HepG2 (cell line): ENCODE results near the gene LHFPL6. TPM values are rescaled to one million over a fixed set of nuclear protein-coding genes. Genes with fewer than 3 reads are reported as not detected.
A peak's percentile ranks its signal among the peaks of the same experiment; 100 is the strongest.

ENCODE experiments used
- ATAC-seq: fragments of 200-7000 bp; cut with Tn5 transposase; 3 replicates; pipeline ENCODE4 v1.9.1; 2020; ENCODE audit warnings: mild to moderate bottlenecking, moderate library complexity
- BruUV-seq: library from RNA; stranded (reverse); fragments of 400-500 nt; replicated peaks from 2 replicates; lab custom pipeline; 2021; lab: Mats Ljungman, UMichigan
- CTCF ChIA-PET: fragments of 300-600 bp; formaldehyde crosslinking; extraction: SDS; loops from one replicate; lab custom pipeline; 2021; ENCODE audit warnings: low total read pairs, inconsistent platforms, low intra/inter-chr PET ratio; lab: Yijun Ruan, JAX
- POLR2A ChIA-PET: fragments of 350-600 bp; sonication (Branson Sonifier 250); formaldehyde crosslinking; loops from one replicate; lab custom pipeline; 2020; ENCODE audit warnings: antibody characterized with exemption, inconsistent platforms; lab: Yijun Ruan, JAX
- DNase-seq: peaks from one replicate; pipeline ENCODE4 v3.0.0-alpha.2; 2015; ENCODE audit warnings: low spot score
- FAIRE-seq: peaks from 3 replicates; lab custom pipeline; 2011; peaks lifted over from hg19 to GRCh38; lab: Jason Lieb, UNC
- H2AFZ ChIP-seq: one replicate; pipeline ENCODE4 v1.6.1; 2011; ENCODE audit warnings: low read length, inconsistent platforms
- H3K27ac ChIP-seq: fragments of 300-600 bp; 3 replicates; pipeline ENCODE4 v1.8.0; 2011; ENCODE audit warnings: mixed run types, mild to moderate bottlenecking, mixed read lengths, low read length, inconsistent platforms; ENCODE audit not compliant: insufficient read depth; ENCODE audit errors: extremely low read length
- H3K27me3 ChIP-seq, 2 experiments: fragments of 200-600 bp in 1 of 2; 2 replicates in 1 of 2; 3 replicates in 1 of 2; pipeline versions ENCODE4 v1.6.0 to v1.8.0; 2011; ENCODE audit warnings: low read length in 2 of 2, mild to moderate bottlenecking in 2 of 2, moderate library complexity in 2 of 2, inconsistent platforms in 1 of 2; ENCODE audit not compliant: insufficient read depth in 2 of 2, control insufficient read depth in 1 of 2
- H3K36me3 ChIP-seq, 2 experiments: fragments of 200-600 bp in 1 of 2; replicated peaks in 1 of 2; 2 replicates in 1 of 2; 3 replicates in 1 of 2; pipeline versions ENCODE4 v1.5.1 to v1.8.0; 2011; ENCODE audit warnings: low read length in 2 of 2, inconsistent platforms in 1 of 2; ENCODE audit not compliant: insufficient read depth in 2 of 2, control insufficient read depth in 1 of 2
- H3K4me1 ChIP-seq: 2 replicates; pipeline ENCODE4 v1.5.1; 2012; ENCODE audit warnings: low read length, inconsistent platforms; ENCODE audit not compliant: insufficient read depth
- H3K4me2 ChIP-seq: 2 replicates; pipeline ENCODE4 v1.6.0; 2011; ENCODE audit warnings: low read depth, low read length, inconsistent platforms
- H3K4me3 ChIP-seq, 3 experiments: fragments of 200-600 bp in 1 of 3; sonication (generic), shearing (Covaris generic) in 1 of 3; replicated peaks in 1 of 3; 2 replicates each; pipeline ENCODE4 v1.5.1; 2011 to 2016; ENCODE audit warnings: low read length in 3 of 3, inconsistent platforms in 2 of 3, low read depth in 2 of 3, mild to moderate bottlenecking in 2 of 3, control low read depth in 1 of 3, mixed read lengths in 1 of 3; ENCODE audit not compliant: insufficient read depth in 1 of 3
- H3K79me2 ChIP-seq: one replicate; pipeline ENCODE4 v1.6.1; 2011; ENCODE audit warnings: low read length, inconsistent platforms; ENCODE audit not compliant: insufficient read depth
- H3K9ac ChIP-seq: 2 replicates; pipeline ENCODE4 v1.6.0; 2011; ENCODE audit warnings: mild to moderate bottlenecking, low read depth, low read length, inconsistent platforms; ENCODE audit not compliant: insufficient read depth
- H3K9me3 ChIP-seq: 2 replicates; pipeline ENCODE4 v1.5.1; 2012; ENCODE audit warnings: mild to moderate bottlenecking, low read length
- H4K20me1 ChIP-seq: 2 replicates; pipeline ENCODE4 v1.6.0; 2011; ENCODE audit warnings: inconsistent platforms, mild to moderate bottlenecking, low read length, moderate library complexity; ENCODE audit not compliant: insufficient read depth
- CENPT ChIP-seq: sonication (generic); formaldehyde crosslinking; IDR thresholded peaks from 2 replicates; pipeline ENCODE4 v1.8.0; 2022; ENCODE audit warnings: low read depth, mild to moderate bottlenecking, moderate library complexity, missing genetic modification reagents
- HNF4G ChIP-seq, 2 experiments: sonication (generic) in 1 of 2; formaldehyde crosslinking in 1 of 2; IDR thresholded peaks; 2 replicates each; pipeline versions ENCODE4 v1.4.0 to v1.6.1; 2011 to 2020; ENCODE audit warnings: borderline replicate concordance in 2 of 2, low read depth in 2 of 2, mild to moderate bottlenecking in 2 of 2, low read length in 1 of 2, missing genetic modification reagents in 1 of 2, moderate library complexity in 1 of 2
- HOXA7 ChIP-seq: sonication (generic); formaldehyde crosslinking; IDR thresholded peaks from 2 replicates; pipeline ENCODE4 v1.8.1; 2022; ENCODE audit warnings: mild to moderate bottlenecking, missing genetic modification reagents, moderate library complexity
- PCBP2 ChIP-seq: fragments of 200-400 bp; formaldehyde crosslinking; optimal IDR thresholded peaks from 2 replicates; pipeline ENCODE3; 2018; ENCODE audit warnings: low read length, low read depth; ENCODE audit not compliant: poor library complexity, severe bottlenecking
- POGZ ChIP-seq: sonication (generic); formaldehyde crosslinking; IDR thresholded peaks from 2 replicates; pipeline ENCODE4 v1.4.0; 2020; ENCODE audit warnings: mild to moderate bottlenecking, missing genetic modification reagents
- SP5 ChIP-seq: IDR thresholded peaks from 2 replicates; pipeline ENCODE4 v1.6.1; 2016; ENCODE audit warnings: low read depth, borderline replicate concordance
- TGIF2 ChIP-seq: IDR thresholded peaks from 2 replicates; pipeline ENCODE4 v1.6.1; 2016; ENCODE audit warnings: control low read depth, missing compliant biosample characterization
- ZNF468 ChIP-seq: sonication (generic); formaldehyde crosslinking; IDR thresholded peaks from 2 replicates; pipeline ENCODE4 v1.8.0; 2022; ENCODE audit warnings: mild to moderate bottlenecking, moderate library complexity, missing genetic modification reagents
- ZNF547 ChIP-seq: sonication (generic); formaldehyde crosslinking; IDR thresholded peaks from 2 replicates; pipeline ENCODE4 v1.5.1; 2020; ENCODE audit warnings: mild to moderate bottlenecking, missing genetic modification reagents
- ZNF558 ChIP-seq: sonication (generic); formaldehyde crosslinking; IDR thresholded peaks from 2 replicates; pipeline ENCODE4 v1.9.0; 2022; ENCODE audit warnings: mild to moderate bottlenecking, missing genetic modification reagents, borderline replicate concordance
- WGBS: methylation state at CpG from one replicate; pipeline ENCODE4 v1.1.6; 2017; ENCODE audit warnings: low lambda C conversion rate; 5-methylcytosine and 5-hydroxymethylcytosine counted together
- in situ Hi-C: cut with HindIII; loops from 2 replicates; pipeline ENCODE4 v1.10.0; 2017; ENCODE audit warnings: low pct_unique_long_range_greater_than_20kb; ENCODE audit not compliant: extremely low pct_ligation_motif_present
- intact Hi-C: fragments of 100-400 bp; cut with micrococcal nuclease; formaldehyde crosslinking; loops from one replicate; pipeline ENCODE4 v1.10.0; 2022; ENCODE audit not compliant: unreplicated experiment
- polyA plus RNA-seq, 8 experiments: library from polyadenylated mRNA; depleted of rRNA in 3 of 8; stranded (reverse) in 7 of 8; unstranded in 1 of 8; fragments of >200 nt; fragmentation: Illumina TruSeq in 4 of 8; extraction: Trizol in 4 of 8; gene quantifications; 2 replicates each; pipeline versions ENCODE4 v1.2.1 to v1.2.3, GENCODE V29; 2011 to 2016; ENCODE audit warnings: low read depth in 4 of 8, missing spikeins in 1 of 8, mixed read lengths in 1 of 8; ENCODE audit not compliant: insufficient read depth in 1 of 8
- total RNA-seq, 5 experiments: library from RNA; depleted of rRNA; stranded (reverse); fragments of >200 nt; fragmentation: Illumina TruSeq; extraction: Trizol; gene quantifications; 2 replicates each; pipeline ENCODE4 v1.2.3, GENCODE V29; 2016; ENCODE audit warnings: low read depth in 1 of 5
- TF ChIP-seq, protein P1 (sequence below): fragments of 450-650 bp; IDR thresholded peaks from 2 replicates; pipeline ENCODE4 v1.6.1; 2017
- TF ChIP-seq, protein P2 (sequence below): sonication (generic); formaldehyde crosslinking; IDR thresholded peaks from 2 replicates; pipeline ENCODE4 v1.8.0; 2022; ENCODE audit warnings: mild to moderate bottlenecking, missing genetic modification reagents
- TF ChIP-seq, protein P3 (sequence below): sonication (generic); formaldehyde crosslinking; IDR thresholded peaks from 2 replicates; pipeline ENCODE4 v1.8.0; 2023; ENCODE audit warnings: mild to moderate bottlenecking, missing genetic modification reagents
- TF ChIP-seq, protein P4 (sequence below): sonication (generic); formaldehyde crosslinking; IDR thresholded peaks from 2 replicates; pipeline ENCODE4 v1.4.0; 2020; ENCODE audit warnings: mild to moderate bottlenecking, missing genetic modification reagents

Gene LHFPL6
- total and polyA plus RNA-seq, 2 of the 13 experiments (the other 11 are each of a cell fraction or from before 2014, with no cell fraction given): not detected

DNA sequence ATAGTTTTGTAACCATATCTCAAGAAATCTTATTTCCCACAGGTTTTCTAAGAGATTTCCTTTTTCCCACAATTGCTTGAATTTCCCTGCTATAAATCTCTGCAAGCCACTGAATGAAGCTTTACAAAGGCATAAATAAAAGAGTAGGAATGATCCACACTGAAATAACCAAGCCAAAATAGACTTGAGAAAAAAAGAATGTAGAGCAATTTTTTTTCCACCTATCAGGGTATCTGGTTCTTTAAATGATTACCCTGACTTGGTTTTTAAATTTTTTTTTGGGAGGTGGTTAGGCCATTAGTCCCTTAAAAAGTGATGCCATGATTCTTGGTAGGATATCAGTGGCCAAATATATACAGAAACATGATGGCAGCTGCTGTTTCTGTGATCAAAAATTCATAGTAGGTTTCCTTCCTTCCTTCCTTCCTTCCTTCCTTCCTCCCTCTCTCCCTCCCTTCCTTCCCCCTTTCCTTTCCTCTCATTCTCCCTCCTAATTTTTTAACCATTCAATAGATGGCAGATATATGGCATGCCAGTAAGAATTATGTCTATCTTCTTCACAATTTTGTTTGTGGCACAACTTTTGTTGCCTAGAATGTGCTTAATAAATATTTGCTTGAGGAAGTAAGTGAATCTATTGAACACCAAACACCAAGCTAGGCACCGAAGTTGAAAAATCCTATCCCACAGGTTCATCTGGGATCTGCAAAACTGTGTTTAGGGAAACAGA, 233.7 kb downstream of the LHFPL6 start:
- Histone ChIP-seq H3K27me3 (no peaks in the 10 kb centered on the region), H3K79me2 (no peaks in the 10 kb centered on the region), H3K4me2 (no peak overlapping the region), H3K9me3 (no peaks in the 10 kb centered on the region), H3K9ac (no peak overlapping the region), H3K36me3 (no peaks in the 10 kb centered on the region), H3K27ac (no peak overlapping the region), H3K4me1 (no peaks in the 10 kb centered on the region), H4K20me1 (no peaks in the 10 kb centered on the region), H2AFZ (no peak overlapping the region), H3K4me3 (no peak overlapping the region)
- no peak for FAIRE-seq
- no peak for ATAC-seq
- in situ Hi-C loops: no loop called here
- 0% methylated on average over 1 of the region's 1 CpG for WGBS
- ChIA-PET CTCF (no interaction called here), POLR2A (no interaction called here)
- DNase-seq: no peak
- intact Hi-C loops: no loop called here
- BruUV-seq: no TSS peak
- TF ChIP-seq PCBP2 (peak; percentile 34), TGIF2 (CRISPR knock-in tag) (no peak), ZNF547 (CRISPR knock-in tag) (no peak), SP5 (CRISPR knock-in tag) (no peak), ZNF468 (CRISPR knock-in tag) (no peak), CENPT (CRISPR knock-in tag) (no peak), ZNF558 (no peak), HOXA7 (CRISPR knock-in tag) (no peak), HNF4G (IDR thresholded peaks at IDR 0.05; ENCODE audit: borderline replicate concordance, low read depth, low read length) (no peak), HNF4G (CRISPR knock-in tag; IDR thresholded peaks at IDR 0.05; ENCODE audit: borderline replicate concordance, low read depth) (no peak), POGZ (CRISPR knock-in tag) (no peak)
- TF ChIP-seq, protein P1, sequence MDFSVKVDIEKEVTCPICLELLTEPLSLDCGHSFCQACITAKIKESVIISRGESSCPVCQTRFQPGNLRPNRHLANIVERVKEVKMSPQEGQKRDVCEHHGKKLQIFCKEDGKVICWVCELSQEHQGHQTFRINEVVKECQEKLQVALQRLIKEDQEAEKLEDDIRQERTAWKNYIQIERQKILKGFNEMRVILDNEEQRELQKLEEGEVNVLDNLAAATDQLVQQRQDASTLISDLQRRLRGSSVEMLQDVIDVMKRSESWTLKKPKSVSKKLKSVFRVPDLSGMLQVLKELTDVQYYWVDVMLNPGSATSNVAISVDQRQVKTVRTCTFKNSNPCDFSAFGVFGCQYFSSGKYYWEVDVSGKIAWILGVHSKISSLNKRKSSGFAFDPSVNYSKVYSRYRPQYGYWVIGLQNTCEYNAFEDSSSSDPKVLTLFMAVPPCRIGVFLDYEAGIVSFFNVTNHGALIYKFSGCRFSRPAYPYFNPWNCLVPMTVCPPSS: no peak
- TF ChIP-seq, protein P2, sequence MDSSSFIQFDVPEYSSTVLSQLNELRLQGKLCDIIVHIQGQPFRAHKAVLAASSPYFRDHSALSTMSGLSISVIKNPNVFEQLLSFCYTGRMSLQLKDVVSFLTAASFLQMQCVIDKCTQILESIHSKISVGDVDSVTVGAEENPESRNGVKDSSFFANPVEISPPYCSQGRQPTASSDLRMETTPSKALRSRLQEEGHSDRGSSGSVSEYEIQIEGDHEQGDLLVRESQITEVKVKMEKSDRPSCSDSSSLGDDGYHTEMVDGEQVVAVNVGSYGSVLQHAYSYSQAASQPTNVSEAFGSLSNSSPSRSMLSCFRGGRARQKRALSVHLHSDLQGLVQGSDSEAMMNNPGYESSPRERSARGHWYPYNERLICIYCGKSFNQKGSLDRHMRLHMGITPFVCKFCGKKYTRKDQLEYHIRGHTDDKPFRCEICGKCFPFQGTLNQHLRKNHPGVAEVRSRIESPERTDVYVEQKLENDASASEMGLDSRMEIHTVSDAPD: no peak
- TF ChIP-seq, protein P3, sequence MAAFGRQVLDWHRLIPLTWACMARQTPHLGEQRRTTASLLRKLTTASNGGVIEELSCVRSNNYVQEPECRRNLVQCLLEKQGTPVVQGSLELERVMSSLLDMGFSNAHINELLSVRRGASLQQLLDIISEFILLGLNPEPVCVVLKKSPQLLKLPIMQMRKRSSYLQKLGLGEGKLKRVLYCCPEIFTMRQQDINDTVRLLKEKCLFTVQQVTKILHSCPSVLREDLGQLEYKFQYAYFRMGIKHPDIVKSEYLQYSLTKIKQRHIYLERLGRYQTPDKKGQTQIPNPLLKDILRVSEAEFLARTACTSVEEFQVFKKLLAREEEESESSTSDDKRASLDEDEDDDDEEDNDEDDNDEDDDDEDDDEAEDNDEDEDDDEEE (CRISPR knock-in tag): no peak
- TF ChIP-seq, protein P4, sequence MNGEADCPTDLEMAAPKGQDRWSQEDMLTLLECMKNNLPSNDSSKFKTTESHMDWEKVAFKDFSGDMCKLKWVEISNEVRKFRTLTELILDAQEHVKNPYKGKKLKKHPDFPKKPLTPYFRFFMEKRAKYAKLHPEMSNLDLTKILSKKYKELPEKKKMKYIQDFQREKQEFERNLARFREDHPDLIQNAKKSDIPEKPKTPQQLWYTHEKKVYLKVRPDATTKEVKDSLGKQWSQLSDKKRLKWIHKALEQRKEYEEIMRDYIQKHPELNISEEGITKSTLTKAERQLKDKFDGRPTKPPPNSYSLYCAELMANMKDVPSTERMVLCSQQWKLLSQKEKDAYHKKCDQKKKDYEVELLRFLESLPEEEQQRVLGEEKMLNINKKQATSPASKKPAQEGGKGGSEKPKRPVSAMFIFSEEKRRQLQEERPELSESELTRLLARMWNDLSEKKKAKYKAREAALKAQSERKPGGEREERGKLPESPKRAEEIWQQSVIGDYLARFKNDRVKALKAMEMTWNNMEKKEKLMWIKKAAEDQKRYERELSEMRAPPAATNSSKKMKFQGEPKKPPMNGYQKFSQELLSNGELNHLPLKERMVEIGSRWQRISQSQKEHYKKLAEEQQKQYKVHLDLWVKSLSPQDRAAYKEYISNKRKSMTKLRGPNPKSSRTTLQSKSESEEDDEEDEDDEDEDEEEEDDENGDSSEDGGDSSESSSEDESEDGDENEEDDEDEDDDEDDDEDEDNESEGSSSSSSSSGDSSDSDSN (CRISPR knock-in tag): no peak
